GM12865 (cell line): ENCODE measurements around the gene PCLO.

Source experiments
- DNase-seq: peaks from one replicate; pipeline ENCODE4 v3.0.0; 2010; ENCODE audit warnings: low read depth
- H3K4me3 ChIP-seq: 2 replicates; pipeline ENCODE4 v1.5.1; 2011; ENCODE audit warnings: mild to moderate bottlenecking, low read depth, low read length, control low read depth
- CTCF ChIP-seq: IDR thresholded peaks from 2 replicates; pipeline ENCODE4 v1.5.1; 2011; ENCODE audit warnings: low read length, control low read depth, low read depth, inconsistent platforms; ENCODE audit not compliant: insufficient read depth; ENCODE audit errors: missing control alignments

PCLO gene

GRCh38 chr7:82755705-82756551, 406.8 kb downstream of the PCLO start:
- DNase-seq, result no peak
- no peak for TF ChIP-seq CTCF

GRCh38 chr7:82750007-82750406, 412.7 kb downstream of the PCLO start:
- no peak for TF ChIP-seq CTCF
- H3K4me3 ChIP-seq, result no peak overlapping the region

More at GRCh38 chr7:82755705-82756551, 406.8 kb downstream of the PCLO start:
- H3K4me3 ChIP-seq, result no peak overlapping the region

GRCh38 chr7:82745820-82746219, 416.9 kb downstream of the PCLO start:
- H3K4me3 ChIP-seq, result no peak overlapping the region
- TF ChIP-seq CTCF, result no peak
- DNase-seq, result no peak

More at GRCh38 chr7:82750007-82750406, 412.7 kb downstream of the PCLO start:
- no peak for DNase-seq

- no peak overlapping the region for H3K4me3 ChIP-seq
- TF ChIP-seq CTCF, result no peak
- DNase-seq, result no peak
Measured at GRCh38 chr7:82745117-82745516, 417.6 kb downstream of the PCLO start.

- DNase-seq, result no peak
- no peak for TF ChIP-seq CTCF
- no peak overlapping the region for H3K4me3 ChIP-seq
Measured at GRCh38 chr7:82742163-82742562, 420.5 kb downstream of the PCLO start.

GRCh38 chr7:82741493-82741892, 421.2 kb downstream of the PCLO start:
- no peak for DNase-seq
- no peak for TF ChIP-seq CTCF
- no peak overlapping the region for H3K4me3 ChIP-seq
